Measurements from ENCODE around the gene TBCCD1. TPM values are rescaled to one million over a fixed set of nuclear protein-coding genes. Genes with fewer than 3 reads are reported as not detected.

Gene TBCCD1
- total RNA-seq, 1 experiment from 2014 or later, result 7.4 TPM

GRCh38 chr3:186599142-186599784, 32.1 kb upstream of the TBCCD1 start:
- Histone ChIP-seq H4K8ac (replicated peaks; ENCODE audit: insufficient read length, low read depth, low read length) (no peak overlapping the region), H4K20me1 (ENCODE audit: control insufficient read depth, insufficient read depth, insufficient read length) (no peaks in the 10 kb centered on the region), H2BK20ac (ENCODE audit: low read depth, low read length, poor library complexity, severe bottlenecking) (no peak overlapping the region), H3K18ac (ENCODE audit: insufficient read length, low read depth, low read length) (no peak overlapping the region), H3K9me3 (ENCODE audit: control insufficient read depth, low read depth, low read length) (no peaks in the 10 kb centered on the region), H3K4me2 (ENCODE audit: insufficient read depth, insufficient read length, low read length) (no peak overlapping the region), H4K5ac (ENCODE audit: insufficient read length, low read depth, low read length) (no peak overlapping the region), H2BK15ac (ENCODE audit: low read depth, low read length) (no peak overlapping the region), H3K14ac (ENCODE audit: insufficient read depth, low read length) (no peak overlapping the region), H3K79me1 (ENCODE audit: insufficient read depth, low read depth, low read length, poor library complexity, severe bottlenecking) (no peaks in the 10 kb centered on the region), H3K9ac (ENCODE audit: extremely low read depth, insufficient read length, low read length) (no peak overlapping the region), H2AK5ac (ENCODE audit: insufficient read length, low read length) (no peak overlapping the region), H3K4me1 (ENCODE audit: insufficient read depth, low read length) (no peaks in the 10 kb centered on the region), H4K91ac (ENCODE audit: insufficient read length, low read depth, low read length) (no peak overlapping the region), H3K27me3 (ENCODE audit: insufficient read depth, low read length) (no peaks in the 10 kb centered on the region), H3K56ac (ENCODE audit: insufficient read length, low read depth, low read length) (no peak overlapping the region), H3K4ac (ENCODE audit: low read depth, low read length) (no peak overlapping the region), H3K27ac (ENCODE audit: insufficient read length, low read depth, low read length) (no peak overlapping the region), H3K23ac (ENCODE audit: insufficient read length, low read depth, low read length) (no peak overlapping the region), H2BK12ac (ENCODE audit: insufficient read length, low read depth, low read length) (no peak overlapping the region), H3K23me2 (ENCODE audit: insufficient read length, low read depth, low read length, poor library complexity, severe bottlenecking) (no peaks in the 10 kb centered on the region), H2AFZ (ENCODE audit: low read length) (no peak overlapping the region), H2BK120ac (ENCODE audit: low read depth, low read length, poor library complexity, severe bottlenecking) (peak overlapping the region; percentile 16), H2BK5ac (ENCODE audit: insufficient read length, low read length) (no peak overlapping the region), H3K79me2 (ENCODE audit: insufficient read depth, low read length) (no peaks in the 10 kb centered on the region), H3T11ph (ENCODE audit: low read length) (no peak overlapping the region)
- Mint-ChIP-seq H3K27ac (no peak overlapping the region), H3K9me3 (peaks cover 0 to 3% of the 10 kb centered on the region in 2 experiments; a peak in 1 of 5 replicates), H3K27me3 (ENCODE audit: low read depth) (peaks cover 4% of the 10 kb centered on the region; the same call in 1 of the 2 replicates), H3K4me3 (no peak overlapping the region), H3K4me1 (peaks cover 6% of the 10 kb centered on the region in 2 experiments), H3K36me3 (ENCODE audit: insufficient read depth in 1 of 3, low read depth in 3 of 3) (no peaks in the 10 kb centered on the region)
- no CpG with 5 or more reads among the region's 12 CpGs for WGBS (ENCODE audit: extremely low coverage, insufficient read length, low lambda C conversion rate)
- TF ChIP-seq, protein P1, sequence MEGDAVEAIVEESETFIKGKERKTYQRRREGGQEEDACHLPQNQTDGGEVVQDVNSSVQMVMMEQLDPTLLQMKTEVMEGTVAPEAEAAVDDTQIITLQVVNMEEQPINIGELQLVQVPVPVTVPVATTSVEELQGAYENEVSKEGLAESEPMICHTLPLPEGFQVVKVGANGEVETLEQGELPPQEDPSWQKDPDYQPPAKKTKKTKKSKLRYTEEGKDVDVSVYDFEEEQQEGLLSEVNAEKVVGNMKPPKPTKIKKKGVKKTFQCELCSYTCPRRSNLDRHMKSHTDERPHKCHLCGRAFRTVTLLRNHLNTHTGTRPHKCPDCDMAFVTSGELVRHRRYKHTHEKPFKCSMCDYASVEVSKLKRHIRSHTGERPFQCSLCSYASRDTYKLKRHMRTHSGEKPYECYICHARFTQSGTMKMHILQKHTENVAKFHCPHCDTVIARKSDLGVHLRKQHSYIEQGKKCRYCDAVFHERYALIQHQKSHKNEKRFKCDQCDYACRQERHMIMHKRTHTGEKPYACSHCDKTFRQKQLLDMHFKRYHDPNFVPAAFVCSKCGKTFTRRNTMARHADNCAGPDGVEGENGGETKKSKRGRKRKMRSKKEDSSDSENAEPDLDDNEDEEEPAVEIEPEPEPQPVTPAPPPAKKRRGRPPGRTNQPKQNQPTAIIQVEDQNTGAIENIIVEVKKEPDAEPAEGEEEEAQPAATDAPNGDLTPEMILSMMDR (conservative IDR thresholded peaks at IDR 0.05), result no peak
- DNase-seq, result no peak

Data from H9 (cell line).